CD14-positive monocyte (primary cell): ENCODE results near the gene FNDC3B. TPM values are rescaled to one million over a fixed set of nuclear protein-coding genes. Genes with fewer than 3 reads are reported as not detected.

Experiments
- DNase-seq, 3 donors: peaks; one replicate each; pipeline ENCODE4 v3.0.0-alpha.2; 2011 to 2022
- H2AFZ ChIP-seq: 2 replicates; pipeline ENCODE4 v1.6.0; 2012; ENCODE audit warnings: mild to moderate bottlenecking, low read depth, low read length, inconsistent platforms; ENCODE audit not compliant: insufficient read depth, poor library complexity, severe bottlenecking
- H3K27ac ChIP-seq, 2 donors: 1 replicate in 1 of 2; 2 replicates in 1 of 2; pipeline ENCODE4 v1.5.1; 2012 to 2013; ENCODE audit warnings: low read length in 2 of 2, control low read depth in 1 of 2, inconsistent platforms in 1 of 2, low read depth in 1 of 2, mild to moderate bottlenecking in 1 of 2
- H3K27me3 ChIP-seq, 2 donors: one replicate each; pipeline versions ENCODE4 v1.6.0 to v1.6.1; 2011 to 2013; ENCODE audit warnings: low read length in 2 of 2; ENCODE audit not compliant: control insufficient read depth in 2 of 2, insufficient read depth in 2 of 2
- H3K36me3 ChIP-seq, 2 donors: replicated peaks in 1 of 2; 1 replicate in 1 of 2; 2 replicates in 1 of 2; pipeline versions ENCODE4 v1.5.1 to v1.6.1; 2012 to 2013; ENCODE audit warnings: low read length in 2 of 2, control low read depth in 1 of 2, inconsistent platforms in 1 of 2, mild to moderate bottlenecking in 1 of 2; ENCODE audit not compliant: insufficient read depth in 2 of 2, control insufficient read depth in 1 of 2
- H3K4me1 ChIP-seq, 2 donors: 1 replicate in 1 of 2; 2 replicates in 1 of 2; pipeline versions ENCODE4 v1.5.1 to v1.6.1; 2012 to 2013; ENCODE audit warnings: low read length in 2 of 2, control low read depth in 1 of 2, inconsistent platforms in 1 of 2, mild to moderate bottlenecking in 1 of 2, moderate library complexity in 1 of 2; ENCODE audit not compliant: insufficient read depth in 2 of 2, control insufficient read depth in 1 of 2
- H3K4me2 ChIP-seq: replicated peaks from 2 replicates; pipeline ENCODE3; 2012; ENCODE audit warnings: low read length, moderate library complexity, mild to moderate bottlenecking; ENCODE audit not compliant: poor library complexity, severe bottlenecking; ENCODE audit errors: extremely low read depth
- H3K4me3 ChIP-seq, 3 experiments: fragments of 200-600 bp in 1 of 3; sonication (generic) in 1 of 3; replicated peaks in 1 of 3; 1 replicate in 2 of 3; 2 replicates in 1 of 3; pipeline ENCODE4 v1.5.1; 2011 to 2013; ENCODE audit warnings: low read length in 3 of 3, mild to moderate bottlenecking in 3 of 3, control low read depth in 2 of 3, low read depth in 2 of 3, inconsistent platforms in 1 of 3, moderate library complexity in 1 of 3
- H3K79me2 ChIP-seq: 2 replicates; pipeline ENCODE4 v1.6.0; 2012; ENCODE audit warnings: mild to moderate bottlenecking, control low read depth, inconsistent platforms, low read length, moderate library complexity; ENCODE audit not compliant: insufficient read depth
- H3K9ac ChIP-seq: 2 replicates; pipeline ENCODE4 v1.6.0; 2017; ENCODE audit warnings: low read length, mild to moderate bottlenecking; ENCODE audit not compliant: insufficient read depth, poor library complexity, severe bottlenecking
- H3K9me3 ChIP-seq, 2 donors: replicated peaks in 1 of 2; 1 replicate in 1 of 2; 2 replicates in 1 of 2; pipeline versions ENCODE4 v1.5.1 to v1.6.1; 2012 to 2013; ENCODE audit warnings: low read length in 2 of 2, control low read depth in 1 of 2; ENCODE audit not compliant: control insufficient read depth in 1 of 2, insufficient read depth in 1 of 2
- H4K20me1 ChIP-seq: 2 replicates; pipeline ENCODE4 v1.6.0; 2012; ENCODE audit warnings: mild to moderate bottlenecking, low read length, control low read depth, moderate library complexity; ENCODE audit not compliant: insufficient read depth
- H3K27ac Mint-ChIP-seq, 7 donors: one replicate each; pipeline ENCODE4 v1.8.0; 2020; ENCODE audit warnings: mild to moderate bottlenecking in 7 of 7, mixed read lengths in 7 of 7, moderate library complexity in 6 of 7, inconsistent platforms in 2 of 7
- H3K27me3 Mint-ChIP-seq, 3 donors: one replicate each; pipeline ENCODE4 v1.8.0; 2021 to 2022; ENCODE audit warnings: low read depth in 3 of 3, mild to moderate bottlenecking in 3 of 3, mixed read lengths in 3 of 3, moderate library complexity in 3 of 3, inconsistent platforms in 1 of 3
- H3K36me3 Mint-ChIP-seq, 2 donors: one replicate each; pipeline ENCODE4 v1.8.0; 2020; ENCODE audit warnings: mixed read lengths in 2 of 2, inconsistent platforms in 1 of 2, mild to moderate bottlenecking in 1 of 2
- H3K4me1 Mint-ChIP-seq: one replicate; pipeline ENCODE4 v1.8.0; 2020; ENCODE audit warnings: mild to moderate bottlenecking, mixed read lengths
- H3K4me3 Mint-ChIP-seq, 2 donors: one replicate each; pipeline ENCODE4 v1.8.0; 2020; ENCODE audit warnings: mild to moderate bottlenecking in 2 of 2, mixed read lengths in 2 of 2, moderate library complexity in 1 of 2
- H3K9me3 Mint-ChIP-seq, 7 donors: one replicate each; pipeline ENCODE4 v1.8.0; 2020 to 2022; ENCODE audit warnings: mixed read lengths in 7 of 7, mild to moderate bottlenecking in 6 of 7, moderate library complexity in 6 of 7, inconsistent platforms in 2 of 7
- WGBS: methylation state at CpG from one replicate; pipeline ENCODE4 v1.1.5; 2013; ENCODE audit warnings: missing lambda C conversion rate; ENCODE audit not compliant: insufficient coverage; 5-methylcytosine and 5-hydroxymethylcytosine counted together
- intact Hi-C, 2 donors: fragments of 100-400 bp; cut with micrococcal nuclease; formaldehyde crosslinking; loops; one replicate each; pipeline versions ENCODE4 v1.15.0 to v1.15.1; 2023
- polyA plus RNA-seq, 3 donors: library from polyadenylated mRNA; depleted of rRNA in 1 of 3; unstranded in 2 of 3; stranded (reverse) in 1 of 3; fragments of 300-500 nt in 2 of 3; fragments of >200 nt in 1 of 3; fragmentation: Illumina TruSeq in 2 of 3; gene quantifications; 1 replicate in 2 of 3; 2 replicates in 1 of 3; pipeline ENCODE4 v1.2.3, GENCODE V29; 2012 to 2021
- TF ChIP-seq, protein P1 (sequence below): fragments of 200-600 bp; IDR thresholded peaks from one replicate; pipeline ENCODE4 v1.8.0; 2022; ENCODE audit warnings: antibody characterized with exemption, mild to moderate bottlenecking

Gene FNDC3B
- polyA plus RNA-seq, 3 donors: 19.6 to 36.1 (median 25.7) TPM

GRCh38 chr3:172150913-172151650 is 111.7 kb downstream of the FNDC3B start:
- H3K27ac ChIP-seq: peak overlapping the region in 1 of 2 donors; percentile 82
- peaks cover 100% of the 10 kb centered on the region for H3K79me2 ChIP-seq
- TF ChIP-seq, protein P1, sequence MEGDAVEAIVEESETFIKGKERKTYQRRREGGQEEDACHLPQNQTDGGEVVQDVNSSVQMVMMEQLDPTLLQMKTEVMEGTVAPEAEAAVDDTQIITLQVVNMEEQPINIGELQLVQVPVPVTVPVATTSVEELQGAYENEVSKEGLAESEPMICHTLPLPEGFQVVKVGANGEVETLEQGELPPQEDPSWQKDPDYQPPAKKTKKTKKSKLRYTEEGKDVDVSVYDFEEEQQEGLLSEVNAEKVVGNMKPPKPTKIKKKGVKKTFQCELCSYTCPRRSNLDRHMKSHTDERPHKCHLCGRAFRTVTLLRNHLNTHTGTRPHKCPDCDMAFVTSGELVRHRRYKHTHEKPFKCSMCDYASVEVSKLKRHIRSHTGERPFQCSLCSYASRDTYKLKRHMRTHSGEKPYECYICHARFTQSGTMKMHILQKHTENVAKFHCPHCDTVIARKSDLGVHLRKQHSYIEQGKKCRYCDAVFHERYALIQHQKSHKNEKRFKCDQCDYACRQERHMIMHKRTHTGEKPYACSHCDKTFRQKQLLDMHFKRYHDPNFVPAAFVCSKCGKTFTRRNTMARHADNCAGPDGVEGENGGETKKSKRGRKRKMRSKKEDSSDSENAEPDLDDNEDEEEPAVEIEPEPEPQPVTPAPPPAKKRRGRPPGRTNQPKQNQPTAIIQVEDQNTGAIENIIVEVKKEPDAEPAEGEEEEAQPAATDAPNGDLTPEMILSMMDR: no peak
- 50% methylated on average over 2 of the region's 5 CpGs for WGBS
- no peak overlapping the region for H3K4me2 ChIP-seq
- Mint-ChIP-seq H3K4me1 (peaks cover 75% of the 10 kb centered on the region), H3K36me3 (peaks cover 11 to 22% of the 10 kb centered on the region in 2 donors), H3K27ac (peak overlapping the region in 3 of 7 donors; percentile 44 to 82 (median 64)), H3K27me3 (peaks cover 0 to 2% (median 0%) of the 10 kb centered on the region in 3 donors), H3K9me3 (peaks cover 0 to 4% (median 0%) of the 10 kb centered on the region in 7 donors), H3K4me3 (no peak overlapping the region)
- no peak overlapping the region for H3K9ac ChIP-seq
- H3K27me3 ChIP-seq: no peaks in the 10 kb centered on the region
- H3K4me1 ChIP-seq: peaks cover 46 to 63% of the 10 kb centered on the region in 2 donors
- H2AFZ ChIP-seq: no peak overlapping the region
- DNase-seq: no peak
- H3K4me3 ChIP-seq: no peak overlapping the region
- peaks cover 36% of the 10 kb centered on the region for H4K20me1 ChIP-seq
- intact Hi-C loops: no loop called here
- no peaks in the 10 kb centered on the region for H3K9me3 ChIP-seq
- H3K36me3 ChIP-seq: no peaks in the 10 kb centered on the region

GRCh38 chr3:172151651-172152649 is 112.6 kb downstream of the FNDC3B start:
- intact Hi-C loops: no loop called here
- TF ChIP-seq, protein P1: no peak
- H3K4me1 ChIP-seq: peaks cover 46 to 61% of the 10 kb centered on the region in 2 donors
- no peak overlapping the region for H2AFZ ChIP-seq
- peak overlapping the region; percentile 23 for H3K4me2 ChIP-seq
- no peaks in the 10 kb centered on the region for H3K27me3 ChIP-seq
- Mint-ChIP-seq H3K36me3 (peaks cover 17 to 28% of the 10 kb centered on the region in 2 donors), H3K4me3 (peak overlapping the region; percentile 14 to 77), H3K9me3 (peaks cover 0 to under 1% (median 0%) of the 10 kb centered on the region in 7 donors), H3K27me3 (peaks cover 0 to 2% (median 0%) of the 10 kb centered on the region in 3 donors), H3K27ac (peak overlapping the region; percentile 79 to 96 (median 94)), H3K4me1 (peaks cover 77% of the 10 kb centered on the region)
- no peaks in the 10 kb centered on the region for H3K9me3 ChIP-seq
- no peak for DNase-seq
- H3K9ac ChIP-seq: no peak overlapping the region
- WGBS: 65% methylated on average over 6 of the region's 14 CpGs
- peak overlapping the region in 1 of 2 donors; percentile 82 for H3K27ac ChIP-seq
- H4K20me1 ChIP-seq: peaks cover 40% of the 10 kb centered on the region
- no peaks in the 10 kb centered on the region for H3K36me3 ChIP-seq
- peak overlapping the region in 1 of 3 experiments; percentile 33 for H3K4me3 ChIP-seq
- H3K79me2 ChIP-seq: peaks cover 100% of the 10 kb centered on the region
